ENCODE data around the gene ZWILCH. TPM values are rescaled to one million over a fixed set of nuclear protein-coding genes. Genes with fewer than 3 reads are reported as not detected.

Gene ZWILCH
- total RNA-seq, 1 donor from 2014 or later = 3.3 TPM

Other genes with a start within 250 kb of the ZWILCH start
- gene DIS3L, start 211.8 kb upstream of the ZWILCH start, total RNA-seq = 27.2 TPM
- 2.5 TPM for gene TIPIN, start 148.6 kb upstream of the ZWILCH start, total RNA-seq
- gene MAP2K1, start 118.4 kb upstream of the ZWILCH start, total RNA-seq = 73.8 TPM
- 16.3 TPM for gene SNAPC5, start 7.6 kb upstream of the ZWILCH start, total RNA-seq
- gene RPL4, start 471 bp upstream of the ZWILCH start, total RNA-seq = 753 TPM
- gene LCTL, start 60.7 kb downstream of the ZWILCH start, total RNA-seq = not detected
- gene SMAD6, start 196.9 kb downstream of the ZWILCH start, total RNA-seq = 16.2 TPM

Data from left lobe of liver (tissue), 1 donor.